ENCODE results near the gene USP5.

- TF ChIP-seq CTCF (IDR thresholded peaks at IDR 0.05) (no peak), POLR2A (IDR thresholded peaks at IDR 0.05) (no peak)
Observed at GRCh38 chr12:6899837-6900519, 48.0 kb downstream of the USP5 start.
